NOMO-1 (cell line): Measurements from ENCODE around the gene PDE12.

ENCODE experiments used
- DNase-seq, 2 experiments: peaks; one replicate each; lab custom pipeline; 2025; ENCODE audit not compliant: unreplicated experiment in 2 of 2; lab: John Stamatoyannopoulos, UW

The PDE12 gene, protein sequence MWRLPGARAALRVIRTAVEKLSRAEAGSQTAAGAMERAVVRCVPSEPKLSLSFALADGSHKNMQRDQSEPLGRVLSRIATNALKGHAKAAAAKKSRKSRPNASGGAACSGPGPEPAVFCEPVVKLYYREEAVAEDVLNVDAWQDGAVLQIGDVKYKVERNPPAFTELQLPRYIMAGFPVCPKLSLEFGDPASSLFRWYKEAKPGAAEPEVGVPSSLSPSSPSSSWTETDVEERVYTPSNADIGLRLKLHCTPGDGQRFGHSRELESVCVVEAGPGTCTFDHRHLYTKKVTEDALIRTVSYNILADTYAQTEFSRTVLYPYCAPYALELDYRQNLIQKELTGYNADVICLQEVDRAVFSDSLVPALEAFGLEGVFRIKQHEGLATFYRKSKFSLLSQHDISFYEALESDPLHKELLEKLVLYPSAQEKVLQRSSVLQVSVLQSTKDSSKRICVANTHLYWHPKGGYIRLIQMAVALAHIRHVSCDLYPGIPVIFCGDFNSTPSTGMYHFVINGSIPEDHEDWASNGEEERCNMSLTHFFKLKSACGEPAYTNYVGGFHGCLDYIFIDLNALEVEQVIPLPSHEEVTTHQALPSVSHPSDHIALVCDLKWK

DNA sequence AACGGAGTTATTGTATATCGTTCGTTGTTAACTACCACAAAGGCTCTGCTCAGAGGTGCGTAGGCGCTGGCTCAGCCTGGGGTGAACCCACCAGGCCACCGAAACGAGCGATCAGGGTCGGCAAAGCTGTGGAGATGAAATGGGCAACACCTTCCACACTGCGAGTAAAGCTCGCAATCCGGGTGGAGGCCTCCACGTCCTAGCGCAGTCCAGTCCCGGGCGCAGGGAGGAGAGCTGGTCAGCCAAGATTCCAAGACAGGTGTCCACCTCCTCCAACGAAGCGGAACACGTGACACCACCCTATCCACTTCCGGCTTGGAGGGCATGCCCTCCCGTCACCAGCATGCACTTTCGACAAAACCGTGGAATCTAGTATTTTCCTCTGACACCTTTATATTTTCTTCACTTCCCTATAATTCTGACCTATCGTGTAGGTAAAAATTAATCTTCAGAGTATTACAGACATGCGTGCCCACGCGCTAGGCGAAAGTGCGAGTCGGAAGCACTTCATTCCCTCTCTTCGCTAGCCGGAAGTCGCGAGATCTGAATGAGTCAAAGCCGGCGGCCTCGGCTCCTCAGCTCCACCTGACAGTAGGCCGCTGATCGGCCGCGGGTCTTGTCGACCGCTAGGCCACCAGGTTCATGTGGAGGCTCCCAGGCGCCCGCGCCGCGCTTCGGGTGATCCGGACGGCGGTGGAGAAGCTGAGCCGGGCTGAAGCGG lies at the start of gene PDE12:
Gene PDE12 (plus strand): TSS at position 537 of the 721 bp plus-strand sequence. CDS start 106 bp downstream, at position 643.
- DNase-seq, result peak; percentile 84 to 85

DNA sequence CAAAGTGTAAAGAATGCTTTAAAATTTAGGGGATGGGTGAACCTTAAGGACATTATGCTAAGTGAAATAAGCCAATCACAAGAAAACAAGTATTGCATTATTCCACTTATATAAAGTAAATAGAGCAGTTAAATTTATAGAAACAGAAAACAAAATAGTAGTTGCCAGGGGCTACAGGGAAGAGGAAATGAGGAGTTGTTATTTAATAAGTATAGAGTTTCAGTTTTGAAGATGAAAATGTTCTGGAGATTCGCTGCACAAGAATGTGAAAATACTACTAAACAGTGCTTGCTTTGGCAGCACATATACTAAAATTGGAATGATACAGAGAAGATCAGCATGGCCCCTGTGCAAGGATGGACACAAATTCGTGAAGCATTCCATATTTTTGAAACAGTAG lies 43.9 kb upstream of the PDE12 start:
- DNase-seq, result no peak

GRCh38 chr3:57518276-57518915 lies 37.7 kb upstream of the PDE12 start:
- no peak for DNase-seq

GRCh38 chr3:57530071-57530608 lies 25.9 kb upstream of the PDE12 start:
- DNase-seq, result no peak

DNA sequence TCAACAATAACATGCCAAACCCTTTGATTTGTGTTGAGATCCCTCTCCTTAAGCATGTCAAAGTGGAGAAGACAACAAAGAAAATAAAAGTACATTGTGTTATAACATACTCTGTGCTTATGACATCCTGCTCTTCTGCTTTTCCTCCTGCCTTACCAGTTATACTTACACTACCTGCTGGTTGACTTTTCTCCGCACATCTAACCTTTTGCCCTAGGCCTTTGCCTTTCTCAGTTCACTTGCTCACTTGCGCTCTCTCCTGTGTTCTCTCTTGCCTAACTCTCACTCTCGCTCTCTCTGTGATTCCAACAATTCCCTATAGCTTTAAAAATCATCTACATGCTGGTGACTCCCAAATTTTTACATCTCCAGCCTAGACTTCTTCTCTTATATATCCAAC lies 17.6 kb upstream of the PDE12 start:
- DNase-seq, result no peak

DNA sequence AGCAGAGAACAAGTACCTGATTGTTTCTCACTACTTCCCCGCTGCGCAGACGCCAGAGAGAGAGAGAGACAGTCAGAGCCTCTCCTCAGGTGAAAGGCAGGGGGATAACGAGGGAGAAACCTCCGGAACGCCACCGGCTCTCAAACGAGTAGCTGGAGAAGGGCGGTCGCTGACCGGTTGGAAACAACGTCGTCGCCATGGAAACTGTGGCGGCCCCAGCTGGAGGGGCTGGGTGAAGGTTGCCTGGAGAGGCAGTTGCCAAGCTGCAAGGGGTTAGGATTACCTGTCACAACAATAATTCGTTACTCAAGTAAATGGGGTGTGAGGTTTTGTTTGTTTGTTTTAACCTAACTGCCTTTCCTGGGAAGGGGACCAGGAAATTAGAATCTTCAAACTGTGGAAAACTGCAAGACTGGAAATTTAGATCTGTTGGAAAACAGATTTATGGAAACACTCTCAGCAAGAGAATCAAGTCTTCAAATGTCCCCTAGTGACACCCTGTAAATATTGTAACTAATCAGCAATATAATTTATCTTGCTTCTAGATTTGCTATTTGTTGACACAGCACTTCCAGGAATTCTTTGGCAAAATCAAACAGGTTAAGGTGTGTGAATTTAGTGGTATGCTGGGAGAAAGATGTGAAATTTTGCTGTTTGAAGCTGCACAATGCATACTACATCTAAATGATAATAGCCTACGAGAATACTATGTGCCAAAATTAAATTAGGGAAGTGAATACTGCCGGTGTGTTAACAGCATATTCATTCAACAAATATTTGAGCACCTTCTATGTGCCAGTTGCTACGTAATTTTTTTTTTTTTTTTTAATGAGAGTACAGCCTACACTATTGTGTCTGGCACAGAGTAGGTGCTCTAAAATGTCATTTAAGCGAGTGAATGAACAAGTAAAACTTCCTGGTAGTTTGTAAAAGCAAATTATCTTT lies 11.6 kb upstream of the PDE12 start, which contains the start of gene DNAH12:
Gene DNAH12 (minus strand): TSS at position 164 of the 945 bp plus-strand sequence. CDS start 1,474 bp downstream, outside the sequence.
- peak; percentile 10 to 44 for DNase-seq

DNA sequence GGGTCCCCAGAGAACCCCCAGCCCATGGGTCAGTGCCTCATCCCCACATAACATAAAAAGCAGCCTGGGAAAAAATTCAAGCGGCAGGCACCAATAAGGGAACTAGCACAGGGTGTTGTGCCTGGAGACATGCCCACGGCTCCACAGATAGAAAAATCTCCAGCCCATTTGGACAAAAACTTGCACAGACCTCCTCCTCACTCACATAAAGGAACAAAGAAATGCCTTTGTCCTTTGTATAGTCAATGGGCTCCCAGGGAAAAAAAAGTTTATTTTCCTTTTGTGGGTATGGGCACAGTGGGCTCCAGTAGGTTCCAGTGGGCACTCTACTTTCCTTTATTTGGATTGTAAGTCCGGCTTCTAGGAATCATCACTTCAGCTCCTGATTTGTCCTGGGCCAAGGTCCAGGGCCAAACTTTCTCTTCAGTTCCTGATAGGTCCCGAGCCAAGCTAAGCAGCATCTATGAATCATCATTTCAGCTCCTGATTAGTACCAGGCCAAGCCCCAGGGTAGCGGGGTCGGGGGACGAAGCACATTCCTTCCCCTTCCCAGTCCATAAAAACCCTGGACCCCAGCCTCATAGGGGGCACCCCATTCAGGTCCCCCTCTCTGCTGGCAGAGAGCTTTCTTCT lies 10.3 kb upstream of the PDE12 start:
- DNase-seq, result no peak

DNA sequence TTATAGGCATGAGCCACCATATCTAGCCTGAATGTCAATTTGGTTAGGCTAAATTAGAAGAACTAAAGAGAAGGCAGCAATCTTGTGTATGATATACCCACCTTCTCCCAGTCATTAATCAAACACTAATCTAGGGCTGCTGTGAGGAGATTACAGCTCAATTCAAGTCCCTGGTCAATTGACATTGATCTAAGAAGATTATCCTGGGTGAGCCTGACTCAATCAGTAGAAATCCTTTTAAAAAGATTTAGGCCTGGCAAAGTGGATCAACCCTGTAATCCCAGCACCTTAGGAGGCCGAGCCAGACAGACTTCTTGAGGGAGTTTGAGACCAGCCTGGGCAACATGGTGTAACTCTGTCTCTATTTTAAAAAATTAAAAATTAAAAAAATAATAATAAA lies 9.5 kb upstream of the PDE12 start:
- DNase-seq, result no peak

DNA sequence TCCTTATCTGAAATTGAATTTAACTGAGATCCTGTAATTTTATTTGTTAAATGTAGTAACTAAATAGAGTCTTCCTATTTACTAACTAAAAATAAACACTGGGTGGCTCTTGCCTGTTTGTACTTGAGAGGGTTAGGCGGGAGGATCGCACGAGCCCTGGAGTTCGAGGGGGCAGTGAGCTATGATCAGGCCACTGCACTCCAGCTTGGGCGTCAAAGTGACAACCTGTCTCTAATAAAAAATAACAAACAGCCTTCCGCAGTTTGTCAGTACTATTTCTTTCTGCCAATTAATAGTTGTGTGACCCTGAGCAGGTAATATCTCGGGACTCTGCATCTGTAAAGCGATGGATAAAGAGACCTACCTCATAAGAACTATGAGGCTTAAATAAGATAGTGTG lies 768 bp upstream of the PDE12 start:
- DNase-seq, result no peak

DNA sequence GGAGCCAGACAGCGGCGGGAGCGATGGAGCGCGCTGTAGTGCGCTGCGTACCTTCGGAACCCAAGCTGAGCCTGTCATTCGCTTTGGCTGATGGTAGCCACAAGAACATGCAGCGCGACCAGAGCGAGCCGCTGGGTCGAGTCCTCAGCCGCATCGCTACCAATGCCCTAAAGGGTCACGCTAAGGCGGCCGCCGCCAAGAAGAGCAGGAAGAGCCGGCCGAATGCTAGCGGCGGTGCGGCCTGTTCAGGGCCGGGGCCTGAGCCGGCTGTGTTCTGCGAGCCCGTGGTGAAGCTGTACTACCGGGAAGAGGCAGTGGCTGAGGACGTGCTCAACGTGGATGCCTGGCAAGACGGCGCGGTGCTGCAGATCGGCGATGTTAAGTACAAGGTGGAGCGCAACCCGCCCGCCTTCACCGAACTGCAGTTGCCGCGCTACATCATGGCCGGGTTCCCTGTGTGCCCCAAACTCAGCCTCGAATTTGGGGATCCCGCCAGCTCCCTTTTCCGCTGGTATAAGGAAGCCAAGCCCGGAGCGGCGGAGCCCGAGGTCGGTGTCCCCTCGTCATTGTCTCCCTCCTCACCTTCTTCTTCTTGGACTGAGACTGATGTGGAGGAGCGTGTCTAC lies 498 bp downstream of the PDE12 start:
- DNase-seq, result peak in 1 of 2 experiments; percentile 13

- DNase-seq, result peak; percentile 16 to 27
Observed at GRCh38 chr3:57557085-57557537, 1.0 kb downstream of the PDE12 start.

DNA sequence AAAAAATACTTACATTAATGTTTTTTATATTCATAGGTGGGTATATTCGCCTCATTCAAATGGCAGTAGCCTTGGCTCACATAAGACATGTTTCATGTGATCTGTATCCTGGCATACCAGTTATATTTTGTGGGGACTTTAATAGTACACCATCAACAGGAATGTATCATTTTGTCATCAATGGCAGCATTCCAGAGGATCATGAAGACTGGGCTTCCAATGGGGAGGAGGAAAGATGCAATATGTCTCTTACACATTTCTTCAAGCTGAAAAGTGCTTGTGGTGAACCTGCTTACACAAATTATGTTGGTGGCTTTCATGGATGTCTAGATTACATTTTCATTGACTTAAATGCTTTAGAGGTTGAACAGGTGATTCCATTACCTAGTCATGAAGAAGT lies 3.5 kb downstream of the PDE12 start:
- no peak for DNase-seq

DNA sequence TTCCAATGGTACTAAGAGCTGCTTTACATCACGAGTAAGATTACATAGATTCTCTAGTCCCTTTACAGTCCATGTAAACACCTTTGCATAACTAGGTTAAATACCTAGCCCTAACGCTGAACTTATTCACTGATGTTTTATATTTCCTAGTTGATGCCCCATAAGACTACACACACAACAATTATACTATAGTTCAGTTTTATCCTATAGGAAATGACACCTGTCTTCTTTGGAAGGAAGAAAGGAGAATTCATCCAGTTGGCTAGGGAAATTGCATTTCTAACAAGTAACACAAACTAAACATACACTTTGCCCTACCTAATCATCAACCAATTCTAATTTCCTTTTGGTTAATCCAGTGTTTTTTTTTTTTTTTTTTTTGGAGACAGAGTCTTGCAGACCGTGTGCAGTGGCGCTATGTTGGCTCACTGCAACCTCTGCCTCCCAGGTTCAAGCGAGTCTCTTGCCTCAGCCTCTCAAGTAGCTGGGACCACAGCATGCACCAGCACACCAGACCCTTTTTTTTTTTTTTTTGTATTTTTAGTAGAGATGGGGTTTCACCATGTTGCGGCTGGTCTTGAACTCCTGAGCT lies 13.9 kb downstream of the PDE12 start:
- DNase-seq, result no peak

GRCh38 chr3:57570878-57571277 lies 14.8 kb downstream of the PDE12 start:
- no peak for DNase-seq

DNA sequence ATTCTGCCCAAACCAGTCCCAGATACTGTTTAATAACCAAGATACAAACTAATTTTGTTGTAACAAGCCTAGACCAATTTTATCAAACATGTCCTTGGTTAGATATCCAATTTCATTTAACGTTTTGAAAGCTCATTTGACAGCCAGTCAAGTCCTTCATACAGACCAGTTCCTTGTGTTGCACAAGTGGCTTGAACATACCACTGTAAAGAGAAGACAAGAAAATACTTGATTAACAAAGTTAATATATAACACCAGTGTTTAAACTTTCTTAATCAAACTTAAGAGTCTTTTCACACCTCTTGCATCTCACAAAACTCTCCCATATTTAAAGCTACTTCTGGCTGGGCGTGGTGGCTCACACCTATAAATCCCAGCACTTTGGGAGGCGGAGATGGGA lies 16.0 kb downstream of the PDE12 start:
- no peak for DNase-seq

GRCh38 chr3:57575966-57576626 lies 20.0 kb downstream of the PDE12 start:
- DNase-seq, result no peak

DNA sequence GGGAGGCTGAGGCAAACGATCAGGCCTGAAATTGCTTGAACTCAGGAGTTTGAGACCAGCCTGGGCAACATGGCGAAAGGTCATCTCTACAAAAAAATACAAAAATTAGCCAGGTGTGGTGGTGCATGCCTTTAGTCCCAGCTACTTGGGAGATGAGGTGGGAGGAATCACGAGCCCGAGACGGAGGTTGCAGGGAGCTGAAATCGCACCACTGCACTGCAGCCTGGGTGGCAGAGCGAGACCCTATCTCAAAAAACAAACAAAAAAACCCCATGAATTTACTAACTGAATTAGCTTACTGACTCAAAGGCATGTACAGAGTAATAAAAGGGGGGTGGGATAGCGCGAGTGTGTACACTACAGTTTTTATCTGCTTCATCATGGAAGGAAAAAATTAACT lies 21.7 kb downstream of the PDE12 start:
- DNase-seq, result no peak
